GM18861 (cell line): ENCODE data around the gene RSRC2.
"Not testable (repeated sequence)": the region's sequence is repeated elsewhere in the genome, so short reads cannot be mapped to it uniquely, and the experiment has no call there.

Source experiments
- ATAC-seq: cut with Tn5 transposase; IDR thresholded peaks from one replicate; pipeline ENCODE4 v1.9.1; 2021; ENCODE audit not compliant: unreplicated experiment

Gene RSRC2

GRCh38 chr12:122486805-122487426, 39.8 kb downstream of the RSRC2 start:
- ATAC-seq = no peak

GRCh38 chr12:122486360-122486759, 40.4 kb downstream of the RSRC2 start:
- not testable (repeated sequence) for ATAC-seq

- ATAC-seq = not testable (repeated sequence)
Measured at GRCh38 chr12:122484385-122484784, 42.4 kb downstream of the RSRC2 start.

- no peak for ATAC-seq
Measured at GRCh38 chr12:122483969-122484368, 42.8 kb downstream of the RSRC2 start.

- no peak for ATAC-seq
Measured at GRCh38 chr12:122481861-122482260, 44.9 kb downstream of the RSRC2 start.

DNA sequence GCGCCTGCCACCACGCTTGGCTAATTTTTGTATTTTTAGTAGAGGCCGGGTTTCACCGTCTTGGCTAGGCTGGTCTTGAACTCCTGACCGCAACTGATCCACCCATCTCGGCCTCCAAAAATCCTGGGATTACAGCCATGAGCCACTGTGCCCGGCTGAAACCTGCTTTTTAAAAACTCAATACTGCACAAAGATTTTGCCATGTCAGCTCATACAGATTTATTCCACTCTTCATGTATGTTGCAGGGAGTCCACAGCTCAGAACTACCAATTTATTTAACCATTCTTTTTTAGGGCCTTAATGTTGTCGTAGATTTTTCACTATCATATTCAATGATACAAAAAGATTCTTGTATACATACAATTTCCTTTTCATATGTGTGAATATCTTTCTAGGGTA, 46.0 kb downstream of the RSRC2 start:
- ATAC-seq = no peak

GRCh38 chr12:122474324-122474716, 52.4 kb downstream of the RSRC2 start:
- ATAC-seq = no peak

DNA sequence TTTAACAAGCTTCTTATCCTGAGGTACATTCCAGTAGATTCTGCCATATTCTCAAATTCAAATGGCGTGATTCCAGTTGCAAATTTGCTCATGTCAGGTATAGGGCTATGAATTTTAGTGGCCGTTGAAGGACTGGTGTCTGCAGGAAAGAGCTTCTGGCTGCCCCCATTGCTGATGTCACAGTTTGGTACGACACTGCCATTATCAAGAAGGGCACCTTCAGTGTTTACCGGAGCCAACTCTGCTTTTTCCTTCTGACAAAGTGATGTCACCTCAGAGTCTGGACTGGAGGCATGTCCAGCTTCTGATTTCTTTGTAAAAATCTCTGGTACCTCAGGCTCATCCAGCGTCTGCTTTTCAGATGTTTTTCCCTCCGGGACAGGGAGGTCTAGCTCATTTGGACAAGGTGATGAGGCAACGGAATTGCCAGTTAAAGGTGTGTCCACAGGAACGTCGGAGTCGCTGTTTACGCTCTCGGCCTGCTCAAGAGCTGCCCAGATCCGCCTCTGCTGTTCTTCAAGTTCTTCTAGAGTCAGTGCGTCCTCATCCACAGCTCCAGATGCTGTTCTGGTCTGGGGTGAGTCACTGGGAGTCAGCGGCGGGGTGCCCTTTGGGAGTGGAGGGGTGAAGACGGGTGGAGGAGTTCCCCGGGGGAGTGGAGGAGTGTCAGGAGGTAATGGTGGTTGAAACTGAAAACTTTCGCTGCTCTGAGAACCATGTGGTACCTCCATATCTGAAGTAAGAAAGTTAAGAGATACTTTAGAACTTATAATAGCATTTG, 53.0 kb downstream of the RSRC2 start:
- ATAC-seq = peak; percentile 54

GRCh38 chr12:122471324-122472226, 55.2 kb downstream of the RSRC2 start:
- ATAC-seq = no peak

DNA sequence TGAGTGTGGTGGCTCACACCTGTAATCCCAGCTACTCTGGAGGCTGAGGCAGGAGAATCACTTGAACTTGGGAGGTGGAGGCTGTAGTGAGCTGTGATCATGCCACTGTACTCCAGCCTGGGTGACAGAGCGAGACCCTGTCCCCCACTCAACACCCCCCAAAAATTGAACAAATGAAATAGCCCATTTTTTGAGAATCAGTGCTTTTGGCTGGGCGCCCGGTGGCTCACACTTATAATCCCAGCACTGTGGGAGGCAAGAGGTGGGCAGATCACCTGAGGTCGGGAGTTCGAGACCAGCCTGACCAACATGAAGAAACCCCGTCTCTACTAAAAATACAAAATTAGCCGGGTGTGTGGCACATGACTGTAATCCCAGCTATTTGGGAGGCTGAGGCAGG, 56.2 kb downstream of the RSRC2 start:
- ATAC-seq = not testable (repeated sequence)

- ATAC-seq = not testable (repeated sequence)
Measured at GRCh38 chr12:122469856-122470255, 56.9 kb downstream of the RSRC2 start.

- ATAC-seq = no peak
Measured at GRCh38 chr12:122467983-122468382, 58.8 kb downstream of the RSRC2 start.

DNA sequence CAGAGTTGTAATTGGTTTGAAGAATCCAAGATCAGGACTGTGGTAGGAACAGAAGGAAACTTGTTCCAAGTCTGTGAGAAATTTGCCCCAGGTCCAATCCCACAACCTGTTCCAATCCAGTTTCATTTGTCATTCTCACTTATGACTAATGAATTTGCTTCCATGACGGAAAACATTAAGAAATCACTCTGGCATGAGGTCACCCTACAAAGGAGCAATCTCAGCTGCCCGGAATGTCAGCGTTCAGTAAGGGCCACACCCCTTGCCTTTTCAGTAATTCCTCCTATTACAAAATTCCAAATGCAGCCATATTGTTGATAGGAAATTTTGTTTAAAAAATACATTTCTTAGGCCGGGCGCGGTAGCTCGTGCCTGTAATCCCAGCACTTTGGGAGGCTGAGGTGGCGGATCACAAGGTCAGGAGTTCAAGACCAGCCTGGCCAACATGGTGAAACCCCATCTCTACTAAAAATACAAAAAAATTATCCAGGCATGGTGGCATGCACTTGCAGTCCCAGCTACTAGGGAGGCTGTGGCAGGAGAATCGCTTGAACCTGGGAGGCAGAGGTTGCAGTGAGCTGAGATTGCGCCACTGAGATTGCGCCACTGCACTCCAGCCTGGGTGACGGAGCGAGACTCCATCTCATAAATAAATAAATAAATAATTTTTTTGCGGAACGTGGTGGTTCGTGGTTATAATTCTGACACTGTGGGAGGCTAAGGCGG, 62.3 kb downstream of the RSRC2 start:
- ATAC-seq = not testable (repeated sequence)

DNA sequence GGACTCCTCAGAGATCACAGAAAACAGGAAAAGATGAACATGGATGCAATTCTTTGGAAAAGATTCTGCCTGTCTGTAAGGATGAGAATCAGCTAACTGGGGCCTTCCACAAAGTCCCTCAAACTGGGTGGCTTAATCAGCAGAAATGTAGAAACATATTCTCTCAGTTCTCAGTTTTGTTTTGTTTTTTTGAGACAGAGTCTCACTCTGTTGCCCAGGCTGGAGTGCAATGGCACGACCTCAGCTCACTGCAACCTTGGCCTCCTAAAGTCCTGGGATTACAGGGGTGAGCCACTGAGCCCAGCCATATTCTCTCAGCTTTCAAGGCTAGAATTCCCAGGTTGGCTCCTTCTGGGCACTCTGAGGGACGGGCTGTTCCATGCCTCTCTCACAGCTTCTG, 66.1 kb downstream of the RSRC2 start:
- ATAC-seq = no peak

GRCh38 chr12:122460061-122460460, 66.7 kb downstream of the RSRC2 start:
- ATAC-seq = no peak

GRCh38 chr12:122459211-122459610, 67.5 kb downstream of the RSRC2 start:
- no peak for ATAC-seq

DNA sequence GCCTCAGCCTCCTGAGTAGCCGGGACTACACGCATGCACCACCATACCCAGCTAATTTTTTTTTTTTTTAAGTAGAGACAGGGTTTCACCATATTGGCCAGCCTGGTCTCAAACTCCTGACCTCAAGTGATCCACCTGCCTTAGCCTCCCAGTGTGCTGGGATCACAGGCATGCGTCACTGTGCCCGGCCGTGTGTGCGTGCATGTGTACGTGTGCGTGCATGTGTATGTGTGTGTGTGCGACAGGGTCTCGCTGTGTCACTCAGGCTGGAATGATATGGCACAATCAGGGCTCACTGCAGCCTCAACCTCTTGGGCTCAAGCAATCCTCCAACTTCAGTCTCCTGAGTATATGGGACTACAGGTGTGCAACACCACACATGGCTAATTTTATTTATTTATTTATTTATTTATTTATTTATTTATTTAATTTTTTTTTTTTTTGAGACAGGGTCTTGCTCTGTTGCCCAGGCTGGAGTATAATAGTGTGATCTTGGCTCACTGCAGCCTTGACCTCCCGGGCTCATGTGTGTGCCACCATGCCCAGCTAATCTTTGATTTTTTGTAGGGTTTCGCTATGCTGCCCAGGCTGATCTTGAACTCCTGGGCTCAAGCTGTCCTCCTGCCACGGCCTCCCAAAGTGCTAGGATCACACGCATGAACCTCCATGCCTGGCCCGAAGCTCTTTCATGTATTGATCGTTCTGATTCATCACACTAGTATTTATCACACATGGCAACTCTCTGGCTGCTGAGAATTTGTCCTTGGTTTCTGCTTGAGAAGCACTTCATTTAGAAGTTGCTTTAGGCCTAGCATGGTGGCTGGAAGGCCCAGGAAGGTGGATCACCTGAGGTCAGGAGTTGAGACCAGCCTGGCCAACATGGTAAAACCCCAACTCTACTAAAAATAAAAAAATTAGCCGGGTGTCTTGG, 68.4 kb downstream of the RSRC2 start:
- ATAC-seq = no peak

GRCh38 chr12:122457627-122458026, 69.1 kb downstream of the RSRC2 start:
- ATAC-seq = no peak

DNA sequence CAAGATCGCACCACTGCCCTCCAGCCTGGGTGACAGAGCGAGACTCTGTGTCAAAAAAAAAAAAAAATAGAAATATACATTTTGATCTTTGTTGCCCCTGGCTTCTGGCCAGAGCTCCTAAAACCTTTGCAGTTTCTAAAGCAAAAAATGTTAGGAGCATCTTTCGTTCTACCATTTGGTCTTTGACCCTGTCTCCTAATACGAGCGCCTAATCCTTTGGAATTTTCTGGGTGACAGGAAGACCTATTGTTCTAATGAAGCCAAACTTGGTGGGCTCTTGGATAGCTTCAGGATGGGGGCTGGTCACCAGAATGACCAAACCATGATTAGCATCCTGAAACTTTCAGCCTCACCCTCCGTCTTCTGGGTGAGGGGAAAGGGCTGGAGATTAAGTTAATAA, 72.0 kb downstream of the RSRC2 start:
- ATAC-seq = no peak

- no peak for ATAC-seq
Measured at GRCh38 chr12:122454250-122454721, 72.5 kb downstream of the RSRC2 start.
